Choroid plexus epithelial cell (primary cell): ENCODE measurements around the gene SLC27A2.

Experiments used
- DNase-seq: peaks from one replicate; pipeline ENCODE4 v3.0.0-alpha.2; 2010; ENCODE audit warnings: low read depth
- H3K4me3 ChIP-seq: 2 replicates; pipeline ENCODE4 v1.5.1; 2011; ENCODE audit warnings: low read depth, mild to moderate bottlenecking, control low read depth, low read length, moderate library complexity
- TF ChIP-seq, protein P1 (sequence below): conservative IDR thresholded peaks from 2 replicates; pipeline ENCODE4 v1.5.1; 2011; ENCODE audit warnings: low read depth, mild to moderate bottlenecking, control low read depth, inconsistent platforms, low read length, moderate library complexity

SLC27A2 gene

DNA sequence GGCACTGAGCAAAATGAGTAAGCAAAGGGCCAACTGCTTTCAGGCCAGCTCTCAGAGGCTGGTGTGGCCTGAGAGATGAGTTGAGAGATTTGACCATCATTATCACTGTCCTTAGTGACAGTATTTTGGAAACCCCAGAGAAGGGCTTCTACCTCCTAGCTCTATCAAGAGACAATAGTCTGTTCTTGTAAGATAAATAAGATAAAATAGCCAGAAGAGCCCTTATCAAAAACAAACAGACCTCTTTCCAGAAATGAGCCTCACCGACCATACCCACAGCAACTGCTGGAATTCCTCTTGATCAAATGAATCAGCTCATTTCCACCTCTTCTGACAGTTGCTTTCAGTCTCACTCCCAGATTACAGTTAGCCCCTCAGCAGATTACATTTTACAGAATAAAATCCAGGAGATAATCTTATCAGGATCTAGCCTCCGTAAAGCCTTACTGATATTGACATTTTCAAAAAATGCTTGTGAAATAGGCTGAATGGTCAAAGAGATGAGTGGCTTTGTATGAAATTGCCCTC is 79.0 kb downstream of the SLC27A2 start:
- TF ChIP-seq, protein P1, sequence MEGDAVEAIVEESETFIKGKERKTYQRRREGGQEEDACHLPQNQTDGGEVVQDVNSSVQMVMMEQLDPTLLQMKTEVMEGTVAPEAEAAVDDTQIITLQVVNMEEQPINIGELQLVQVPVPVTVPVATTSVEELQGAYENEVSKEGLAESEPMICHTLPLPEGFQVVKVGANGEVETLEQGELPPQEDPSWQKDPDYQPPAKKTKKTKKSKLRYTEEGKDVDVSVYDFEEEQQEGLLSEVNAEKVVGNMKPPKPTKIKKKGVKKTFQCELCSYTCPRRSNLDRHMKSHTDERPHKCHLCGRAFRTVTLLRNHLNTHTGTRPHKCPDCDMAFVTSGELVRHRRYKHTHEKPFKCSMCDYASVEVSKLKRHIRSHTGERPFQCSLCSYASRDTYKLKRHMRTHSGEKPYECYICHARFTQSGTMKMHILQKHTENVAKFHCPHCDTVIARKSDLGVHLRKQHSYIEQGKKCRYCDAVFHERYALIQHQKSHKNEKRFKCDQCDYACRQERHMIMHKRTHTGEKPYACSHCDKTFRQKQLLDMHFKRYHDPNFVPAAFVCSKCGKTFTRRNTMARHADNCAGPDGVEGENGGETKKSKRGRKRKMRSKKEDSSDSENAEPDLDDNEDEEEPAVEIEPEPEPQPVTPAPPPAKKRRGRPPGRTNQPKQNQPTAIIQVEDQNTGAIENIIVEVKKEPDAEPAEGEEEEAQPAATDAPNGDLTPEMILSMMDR, result no peak
- no peak overlapping the region for H3K4me3 ChIP-seq
- no peak for DNase-seq

DNA sequence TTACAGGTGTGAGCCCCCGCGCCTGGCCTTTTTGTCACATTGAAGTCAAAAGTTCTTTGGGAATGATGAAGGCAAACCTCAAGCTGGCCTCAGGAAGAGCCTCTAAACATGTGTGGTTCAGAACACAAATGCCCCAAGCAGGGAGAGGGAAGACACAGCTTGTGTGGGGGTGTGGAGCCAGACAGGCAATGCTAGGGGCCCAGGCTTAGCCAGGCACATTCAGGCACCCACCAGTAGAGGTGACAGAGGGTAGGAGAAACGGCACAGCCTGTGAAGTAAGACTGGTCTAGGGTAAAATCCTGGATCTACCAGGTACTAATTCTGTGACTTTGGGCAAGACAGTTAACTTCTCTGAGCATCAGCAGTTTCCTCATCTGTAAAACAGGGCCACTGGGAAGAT is 80.0 kb downstream of the SLC27A2 start:
- DNase-seq, result no peak
- TF ChIP-seq, protein P1, result no peak
- no peak overlapping the region for H3K4me3 ChIP-seq

DNA sequence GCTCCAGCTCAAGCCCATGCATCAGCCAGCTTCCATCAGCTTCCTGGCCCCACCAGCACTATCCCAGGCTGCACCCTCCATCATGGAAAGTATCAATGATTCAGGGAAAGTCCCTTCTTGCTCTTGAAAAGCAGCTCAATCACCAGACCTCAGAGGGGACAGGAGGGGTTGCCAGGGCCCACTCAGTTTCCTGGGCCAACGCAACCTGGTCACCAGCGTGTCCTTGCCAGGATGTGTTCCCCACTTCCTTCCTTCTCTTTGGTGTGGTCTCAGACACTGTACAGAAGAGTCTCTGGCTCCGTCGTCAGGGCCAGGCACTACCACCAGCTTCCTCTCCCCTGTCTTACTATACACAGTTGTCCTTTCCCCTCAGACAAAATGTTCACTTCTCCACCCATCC is 80.5 kb downstream of the SLC27A2 start:
- no peak for DNase-seq
- H3K4me3 ChIP-seq, result no peak overlapping the region
- TF ChIP-seq, protein P1, result no peak

DNA sequence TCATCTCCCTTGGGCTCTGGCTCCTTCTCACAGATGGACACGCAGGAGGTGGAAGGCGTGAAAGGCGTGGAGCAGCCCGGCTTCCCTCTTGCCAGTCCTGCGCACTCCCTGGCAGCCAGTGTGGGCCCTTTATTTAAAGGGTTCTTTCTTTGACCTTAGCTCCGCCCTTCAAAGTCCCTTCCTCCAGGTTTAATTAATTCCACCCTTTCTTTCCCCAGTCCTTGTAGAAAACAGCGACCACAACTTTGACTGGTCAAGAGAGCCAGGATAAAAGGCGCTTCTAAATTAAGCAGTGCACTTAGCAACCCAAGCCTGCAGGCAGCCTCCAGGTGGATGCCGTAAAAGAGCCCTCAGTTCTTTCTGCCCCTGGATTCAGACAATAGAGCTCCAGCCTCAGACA is 83.6 kb downstream of the SLC27A2 start, which contains the start of gene HDC:
Gene HDC (minus strand): TSS at position 107 of the 400 bp plus-strand sequence. CDS start 103 bp downstream, at position 4.
- H3K4me3 ChIP-seq, result no peak within 1 kb of the TSS
- TF ChIP-seq, protein P1, result no peak
- DNase-seq, result no peak

DNA sequence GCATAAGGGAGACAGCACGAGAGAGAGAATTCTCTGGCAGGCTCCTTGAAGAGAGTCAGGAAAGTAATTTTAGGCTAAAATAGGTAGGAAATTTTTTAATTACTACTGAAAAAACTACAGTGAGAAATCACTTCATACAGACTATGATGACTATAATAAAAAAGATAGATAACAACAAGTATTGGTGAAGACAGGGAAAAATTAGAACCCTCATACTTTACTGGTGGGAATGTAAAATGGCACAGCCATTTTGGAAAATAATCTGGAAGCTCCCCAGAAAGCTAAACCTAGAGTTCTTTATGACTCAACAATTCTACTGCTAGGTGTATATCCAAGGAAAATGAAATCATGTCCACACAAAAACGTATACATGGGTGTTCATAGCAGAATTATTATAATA is 85.6 kb downstream of the SLC27A2 start:
- DNase-seq, result no peak
- H3K4me3 ChIP-seq, result no peak overlapping the region
- TF ChIP-seq, protein P1, result no peak

DNA sequence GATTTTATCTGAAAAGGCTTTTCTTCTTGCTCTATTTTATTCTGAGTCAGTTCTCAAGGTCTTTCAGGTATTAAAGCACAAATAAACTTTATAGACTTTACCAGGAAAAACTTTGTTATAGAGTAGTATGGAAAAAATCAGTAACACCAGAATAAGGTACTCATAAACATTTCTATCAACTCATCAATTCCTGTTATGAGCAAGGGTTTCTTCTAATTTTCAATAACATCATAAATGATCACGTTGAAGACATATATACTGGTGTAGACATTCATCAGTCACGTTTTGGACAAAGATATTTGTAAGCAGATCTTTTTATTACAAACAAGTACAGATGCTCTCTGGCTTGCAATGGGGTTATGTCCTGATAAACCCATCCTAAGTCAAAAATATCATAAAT is 93.1 kb downstream of the SLC27A2 start:
- no peak for DNase-seq
- H3K4me3 ChIP-seq, result no peak overlapping the region
- TF ChIP-seq, protein P1, result no peak

DNA sequence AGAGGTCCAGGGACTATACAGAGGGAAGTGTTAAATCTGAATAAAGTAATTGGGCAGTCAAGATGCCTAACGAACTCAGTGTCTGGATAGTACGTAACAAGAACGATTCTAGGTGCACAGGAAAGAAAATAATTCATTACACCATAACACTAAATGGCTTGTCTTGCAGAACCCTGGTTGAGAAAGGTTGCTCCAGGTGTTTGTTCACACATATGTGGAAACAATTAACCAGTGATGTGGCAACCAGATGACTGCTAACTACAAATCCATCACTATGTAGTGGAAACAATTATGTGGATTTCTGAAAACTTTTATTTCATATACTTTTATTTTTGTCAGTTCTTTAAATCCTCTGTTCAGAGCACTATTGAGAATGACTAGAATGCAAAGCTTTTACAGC is 93.9 kb downstream of the SLC27A2 start:
- DNase-seq, result no peak

More for the DNA sequence above, 93.9 kb downstream of the SLC27A2 start:
- no peak overlapping the region for H3K4me3 ChIP-seq
- TF ChIP-seq, protein P1, result no peak
